ENCODE measurements around the gene MRPL43.

Gene MRPL43

GRCh38 chr10:100998183-100998990 is 11.1 kb upstream of the MRPL43 start:
- Histone ChIP-seq H3K27me3 (ENCODE audit: control insufficient read depth in 1 of 2, insufficient read depth in 1 of 2, low read length in 2 of 2) (no peaks in the 10 kb centered on the region), H3K79me1 (replicated peaks; ENCODE audit: low read length, poor library complexity, severe bottlenecking) (peaks cover 8% of the 10 kb centered on the region), H3K36me3 (ENCODE audit: control insufficient read depth in 1 of 2, insufficient read depth in 2 of 2, low read depth in 1 of 2, low read length in 2 of 2) (peaks cover 21 to 26% of the 10 kb centered on the region in 2 experiments), H3K4ac (ENCODE audit: low read depth in 1 of 2, low read length in 2 of 2) (peak overlapping the region; percentile 96 to 97), H2BK120ac (ENCODE audit: low read depth, low read length) (peak overlapping the region; percentile 97), H3K14ac (ENCODE audit: low read length in 2 of 2) (peak overlapping the region in 1 of 2 experiments; percentile 93), H4K91ac (ENCODE audit: low read length) (peak overlapping the region; percentile 99), H2BK5ac (ENCODE audit: low read depth, low read length, poor library complexity, severe bottlenecking) (peak overlapping the region; percentile 81), H3K4me2 (ENCODE audit: low read length, poor library complexity, severe bottlenecking) (peak overlapping the region; percentile 79), H3K4me1 (ENCODE audit: control insufficient read depth, insufficient read depth, low read depth, low read length) (peaks cover 39% of the 10 kb centered on the region), H3K9ac (ENCODE audit: low read length) (peak overlapping the region; percentile 98), H3K9me3 (ENCODE audit: control insufficient read depth, low read length) (no peaks in the 10 kb centered on the region), H3K23ac (ENCODE audit: low read length in 2 of 2) (peak overlapping the region in 1 of 2 experiments; percentile 87), H4K8ac (ENCODE audit: low read length) (peak overlapping the region; percentile 100), H3K18ac (ENCODE audit: low read depth in 1 of 2, low read length in 2 of 2) (peak overlapping the region; percentile 99 to 100), H3K4me3 (ENCODE audit: insufficient read depth in 1 of 2, low read depth in 1 of 2, low read length in 2 of 2) (peak overlapping the region; percentile 75 to 80), H3K27ac (ENCODE audit: low read length, poor library complexity, severe bottlenecking) (peak overlapping the region; percentile 99), H2BK15ac (ENCODE audit: low read depth, poor library complexity, severe bottlenecking) (peak overlapping the region; percentile 87), H2AK5ac (ENCODE audit: low read length, severe bottlenecking) (peak overlapping the region; percentile 49), H2AFZ (ENCODE audit: low read depth, low read length) (no peak overlapping the region), H2BK12ac (ENCODE audit: low read length in 2 of 2) (peak overlapping the region; percentile 94 to 99)
- peak; percentile 92 for DNase-seq
- WGBS: 1% methylated on average over 23 of the region's 25 CpGs

GRCh38 chr10:100997360-100998182 is 10.3 kb upstream of the MRPL43 start:
- peak overlapping the region; percentile 24 for H2BK5ac ChIP-seq (ENCODE audit: low read depth, low read length, poor library complexity, severe bottlenecking)
- peak overlapping the region; percentile 7 for H2AFZ ChIP-seq (ENCODE audit: low read depth, low read length)
- peak overlapping the region in 1 of 2 experiments; percentile 87 for H3K23ac ChIP-seq (ENCODE audit: low read length in 2 of 2)
- peak overlapping the region; percentile 96 for H3K4ac ChIP-seq (ENCODE audit: low read depth in 1 of 2, low read length in 2 of 2)
- peak overlapping the region; percentile 98 for H3K9ac ChIP-seq (ENCODE audit: low read length)
- peaks cover 37% of the 10 kb centered on the region for H3K4me1 ChIP-seq (ENCODE audit: control insufficient read depth, insufficient read depth, low read depth, low read length)
- H4K8ac ChIP-seq (ENCODE audit: low read length): peak overlapping the region; percentile 100
- WGBS: under 1% methylated on average over 65 of the region's 66 CpGs
- H2BK12ac ChIP-seq (ENCODE audit: low read length in 2 of 2): peak overlapping the region; percentile 94 to 97
- peak overlapping the region; percentile 61 for H2AK5ac ChIP-seq (ENCODE audit: low read length, severe bottlenecking)
- no peaks in the 10 kb centered on the region for H3K9me3 ChIP-seq (ENCODE audit: control insufficient read depth, low read length)
- peak overlapping the region in 1 of 2 experiments; percentile 63 for H3K14ac ChIP-seq (ENCODE audit: low read length in 2 of 2)
- peak overlapping the region; percentile 79 for H3K4me2 ChIP-seq (ENCODE audit: low read length, poor library complexity, severe bottlenecking)
- DNase-seq: peak; percentile 88
- H3K36me3 ChIP-seq (ENCODE audit: control insufficient read depth in 1 of 2, insufficient read depth in 2 of 2, low read depth in 1 of 2, low read length in 2 of 2): peaks cover 20 to 24% of the 10 kb centered on the region in 2 experiments
- peaks cover 8% of the 10 kb centered on the region for H3K79me1 ChIP-seq (replicated peaks; ENCODE audit: low read length, poor library complexity, severe bottlenecking)
- H2BK15ac ChIP-seq (ENCODE audit: low read depth, poor library complexity, severe bottlenecking): peak overlapping the region; percentile 60
- peak overlapping the region; percentile 97 for H2BK120ac ChIP-seq (ENCODE audit: low read depth, low read length)
- peak overlapping the region; percentile 97 for H4K91ac ChIP-seq (ENCODE audit: low read length)
- H3K4me3 ChIP-seq (ENCODE audit: insufficient read depth in 1 of 2, low read depth in 1 of 2, low read length in 2 of 2): peak overlapping the region; percentile 75 to 80
- no peaks in the 10 kb centered on the region for H3K27me3 ChIP-seq (ENCODE audit: control insufficient read depth in 1 of 2, insufficient read depth in 1 of 2, low read length in 2 of 2)
- H3K27ac ChIP-seq (ENCODE audit: low read length, poor library complexity, severe bottlenecking): peak overlapping the region; percentile 99
- H3K18ac ChIP-seq (ENCODE audit: low read depth in 1 of 2, low read length in 2 of 2): peak overlapping the region; percentile 99

- H3K4me1 ChIP-seq (ENCODE audit: control insufficient read depth, insufficient read depth, low read depth, low read length): peaks cover 29% of the 10 kb centered on the region
- WGBS: 14% methylated on average over 15 of the region's 46 CpGs
These were observed 9.5 kb upstream of the MRPL43 start for GRCh38 chr10:100996678-100997359.

More at GRCh38 chr10:100996678-100997359, 9.5 kb upstream of the MRPL43 start:
- H2BK120ac ChIP-seq (ENCODE audit: low read depth, low read length): no peak overlapping the region
- peaks cover 17 to 20% of the 10 kb centered on the region in 2 experiments for H3K36me3 ChIP-seq (ENCODE audit: control insufficient read depth in 1 of 2, insufficient read depth in 2 of 2, low read depth in 1 of 2, low read length in 2 of 2)
- H3K9ac ChIP-seq (ENCODE audit: low read length): peak overlapping the region; percentile 98
- peak overlapping the region; percentile 75 to 80 for H3K4me3 ChIP-seq (ENCODE audit: insufficient read depth in 1 of 2, low read depth in 1 of 2, low read length in 2 of 2)
- peak overlapping the region; percentile 79 for H3K4me2 ChIP-seq (ENCODE audit: low read length, poor library complexity, severe bottlenecking)
- H2AFZ ChIP-seq (ENCODE audit: low read depth, low read length): peak overlapping the region; percentile 65
- H3K23ac ChIP-seq (ENCODE audit: low read length in 2 of 2): peak overlapping the region in 1 of 2 experiments; percentile 1
- DNase-seq: no peak
- H3K27me3 ChIP-seq (ENCODE audit: control insufficient read depth in 1 of 2, insufficient read depth in 1 of 2, low read length in 2 of 2): no peaks in the 10 kb centered on the region
- H2BK12ac ChIP-seq (ENCODE audit: low read length in 2 of 2): peak overlapping the region; percentile 45 to 98
- H2BK5ac ChIP-seq (ENCODE audit: low read depth, low read length, poor library complexity, severe bottlenecking): peak overlapping the region; percentile 46
- peak overlapping the region; percentile 91 for H4K8ac ChIP-seq (ENCODE audit: low read length)
- peak overlapping the region; percentile 52 to 96 for H3K4ac ChIP-seq (ENCODE audit: low read depth in 1 of 2, low read length in 2 of 2)
- peak overlapping the region; percentile 99 for H3K27ac ChIP-seq (ENCODE audit: low read length, poor library complexity, severe bottlenecking)
- H3K14ac ChIP-seq (ENCODE audit: low read length in 2 of 2): peak overlapping the region in 1 of 2 experiments; percentile 62
- peaks cover 8% of the 10 kb centered on the region for H3K79me1 ChIP-seq (replicated peaks; ENCODE audit: low read length, poor library complexity, severe bottlenecking)
- H3K18ac ChIP-seq (ENCODE audit: low read depth in 1 of 2, low read length in 2 of 2): peak overlapping the region; percentile 94 to 99
- no peaks in the 10 kb centered on the region for H3K9me3 ChIP-seq (ENCODE audit: control insufficient read depth, low read length)
- peak overlapping the region; percentile 57 for H2AK5ac ChIP-seq (ENCODE audit: low read length, severe bottlenecking)
- H4K91ac ChIP-seq (ENCODE audit: low read length): peak overlapping the region; percentile 89
- H2BK15ac ChIP-seq (ENCODE audit: low read depth, poor library complexity, severe bottlenecking): no peak overlapping the region
